Caco-2 (cell line): ENCODE data around the gene SFTPA2. TPM values are rescaled to one million over a fixed set of nuclear protein-coding genes. Genes with fewer than 3 reads are reported as not detected.

Source experiments
- BruUV-seq: library from RNA; stranded (reverse); fragments of 400-500 nt; replicated peaks from 2 replicates; lab custom pipeline; 2021; lab: Mats Ljungman, UMichigan
- CTCF ChIA-PET: fragments of 300-600 bp; sonication (Branson Sonifier 250); formaldehyde crosslinking; loops from one replicate; lab custom pipeline; 2022; ENCODE audit warnings: antibody characterized with exemption; lab: Charles Lee
- POLR2A ChIA-PET: fragments of 300-600 bp; sonication (Branson Sonifier 250); formaldehyde crosslinking; loops from one replicate; lab custom pipeline; 2022; ENCODE audit warnings: antibody characterized with exemption; lab: Charles Lee
- DNase-seq, 2 experiments: peaks; one replicate each; pipeline versions ENCODE4 v3.0.0 to v3.0.0-alpha.2; 2020 to 2022
- H3K27me3 ChIP-seq: replicated peaks from 2 replicates; pipeline ENCODE4 v1.6.0; 2011; ENCODE audit warnings: low read length; ENCODE audit not compliant: control insufficient read depth, insufficient read depth
- H3K36me3 ChIP-seq: 2 replicates; pipeline ENCODE4 v1.5.1; 2011; ENCODE audit warnings: low read length; ENCODE audit not compliant: control insufficient read depth, insufficient read depth
- H3K4me1 ChIP-seq: fragments of 250-450 bp; sonication (Bioruptor Pico); 2 replicates; pipeline ENCODE4 v1.5.1; 2020; ENCODE audit warnings: mild to moderate bottlenecking
- H3K4me3 ChIP-seq: 2 replicates; pipeline ENCODE4 v1.5.1; 2011; ENCODE audit warnings: low read depth, mild to moderate bottlenecking, control low read depth, low read length
- H3K9me3 ChIP-seq: fragments of 250-450 bp; sonication (Bioruptor Pico); 2 replicates; pipeline ENCODE4 v1.5.1; 2020; ENCODE audit warnings: mild to moderate bottlenecking, moderate library complexity
- H3K27ac Mint-ChIP-seq: one replicate; pipeline ENCODE4 v1.8.0; 2022; ENCODE audit warnings: mixed read lengths; ENCODE audit not compliant: unreplicated experiment
- H3K27me3 Mint-ChIP-seq: one replicate; pipeline ENCODE4 v1.8.0; 2022; ENCODE audit warnings: mixed read lengths; ENCODE audit not compliant: insufficient read depth, unreplicated experiment
- H3K36me3 Mint-ChIP-seq: one replicate; pipeline ENCODE4 v1.8.0; 2022; ENCODE audit warnings: mild to moderate bottlenecking, mixed read lengths; ENCODE audit not compliant: insufficient read depth, unreplicated experiment
- H3K4me1 Mint-ChIP-seq: one replicate; pipeline ENCODE4 v1.8.0; 2022; ENCODE audit warnings: low read depth, mixed read lengths; ENCODE audit not compliant: unreplicated experiment
- H3K4me3 Mint-ChIP-seq: one replicate; pipeline ENCODE4 v1.8.0; 2022; ENCODE audit warnings: mild to moderate bottlenecking, moderate library complexity, mixed read lengths; ENCODE audit not compliant: unreplicated experiment
- H3K9me3 Mint-ChIP-seq: one replicate; pipeline ENCODE4 v1.8.0; 2022; ENCODE audit warnings: mixed read lengths; ENCODE audit not compliant: unreplicated experiment
- CTCF ChIP-seq, 2 experiments: fragments of 200-600 bp in 1 of 2; IDR thresholded peaks; 1 replicate in 1 of 2; 2 replicates in 1 of 2; pipeline versions ENCODE4 v1.5.1 to v1.8.0; 2011 to 2022; ENCODE audit warnings: antibody characterized with exemption in 1 of 2, control low read depth in 1 of 2, inconsistent platforms in 1 of 2, low read depth in 1 of 2, low read length in 1 of 2, mild to moderate bottlenecking in 1 of 2, moderate library complexity in 1 of 2; ENCODE audit not compliant: insufficient read depth in 1 of 2, severe bottlenecking in 1 of 2, unreplicated experiment in 1 of 2
- intact Hi-C: fragments of 100-400 bp; cut with micrococcal nuclease; formaldehyde crosslinking; loops from one replicate; pipeline ENCODE4 v1.10.0; 2022; ENCODE audit not compliant: unreplicated experiment
- total RNA-seq: library from RNA; stranded (reverse); gene quantifications from 2 replicates; pipeline ENCODE4 v1.2.3, GENCODE V29; 2022

Gene SFTPA2
- total RNA-seq, 1 experiment from 2014 or later, result not detected

- Mint-ChIP-seq H3K27me3 (peaks cover 29% of the 10 kb centered on the region), H3K36me3 (peaks cover 6% of the 10 kb centered on the region), H3K4me1 (peaks cover 6% of the 10 kb centered on the region), H3K9me3 (no peaks in the 10 kb centered on the region), H3K4me3 (no peak overlapping the region), H3K27ac (no peak overlapping the region)
- TF ChIP-seq CTCF (IDR thresholded peaks at IDR 0.05; ENCODE audit: insufficient read depth in 1 of 2, low read depth in 1 of 2, low read length in 1 of 2, severe bottlenecking in 1 of 2, unreplicated experiment in 1 of 2), result no peak
- Histone ChIP-seq H3K36me3 (no peaks in the 10 kb centered on the region), H3K9me3 (no peaks in the 10 kb centered on the region), H3K27me3 (peaks cover 3% of the 10 kb centered on the region; the same call in 1 of the 2 replicates), H3K4me1 (no peaks in the 10 kb centered on the region), H3K4me3 (no peak overlapping the region)
- BruUV-seq, result no TSS peak
- ChIA-PET POLR2A (no interaction called here), CTCF (interaction anchor here (0.7 to 1.2 kb wide), 2 partner anchors 31 to 133 kb away, joined by 3 read pairs; no protein-coding TSS in a partner anchor)
- DNase-seq, result no peak
- intact Hi-C loops, result loop anchor here (10.0 kb wide), 1 partner anchor 637 kb away; no protein-coding TSS in a partner anchor
Measured at GRCh38 chr10:79507440-79508167, 52.6 kb downstream of the SFTPA2 start.

Other genes starting within 250 kb of the SFTPA2 start
- 116 and 133 TPM in 2 replicates for gene PPIF, start 212.9 kb downstream of the SFTPA2 start, total RNA-seq
- gene ZCCHC24, start 114.8 kb downstream of the SFTPA2 start, total RNA-seq, result 2.5 and 3.1 TPM in 2 replicates
- gene EIF5AL1, start 47.9 kb downstream of the SFTPA2 start, total RNA-seq, result 0.93 and 1.1 TPM in 2 replicates
- gene SFTPA1, start 50.5 kb upstream of the SFTPA2 start, total RNA-seq, result not detected in 2 replicates
- gene NUTM2B, start 142.8 kb upstream of the SFTPA2 start, total RNA-seq, result 0.26 and 0.57 TPM in 2 replicates